Measurements from ENCODE around the gene ZNF664. TPM values are rescaled to one million over a fixed set of nuclear protein-coding genes. Genes with fewer than 3 reads are reported as not detected.

Gene ZNF664
- total and polyA plus RNA-seq, 2 experiments from 2014 or later, result 40.5 to 115 TPM

- no peak for TF ChIP-seq CTCF (IDR thresholded peaks at IDR 0.05; ENCODE audit: low read depth, low read length)
- Histone ChIP-seq H3K27me3 (peaks cover 28% of the 10 kb centered on the region), H3K36me3 (no peaks in the 10 kb centered on the region), H3K27ac (peak overlapping the region; percentile 81), H3K4me3 (peak overlapping the region; percentile 86), H3K4me1 (ENCODE audit: low read depth) (peaks cover 16% of the 10 kb centered on the region), H3K9me3 (ENCODE audit: low read depth) (no peaks in the 10 kb centered on the region)
- DNase-seq (ENCODE audit: low read depth in 1 of 2, low spot score in 1 of 2), result peak; percentile 41 to 64
These were observed 1.1 kb upstream of the ZNF664 start for GRCh38 chr12:123971770-123972456.

- Histone ChIP-seq H3K4me3 (peak overlapping the region; percentile 99), H3K27me3 (peaks cover 21% of the 10 kb centered on the region), H3K27ac (peak overlapping the region; percentile 86), H3K36me3 (peaks cover 9% of the 10 kb centered on the region), H3K9me3 (ENCODE audit: low read depth) (no peaks in the 10 kb centered on the region), H3K4me1 (ENCODE audit: low read depth) (peaks cover 12% of the 10 kb centered on the region)
- DNase-seq (ENCODE audit: low read depth in 1 of 2, low spot score in 1 of 2), result peak; percentile 27 to 73
- TF ChIP-seq CTCF (IDR thresholded peaks at IDR 0.05; ENCODE audit: low read depth, low read length), result no peak
These were observed 732 bp downstream of the ZNF664 start for GRCh38 chr12:123973552-123974341.

GRCh38 chr12:123976227-123976826 lies 3.3 kb downstream of the ZNF664 start:
- peaks cover 7% of the 10 kb centered on the region for H3K4me1 ChIP-seq (ENCODE audit: low read depth)
- H3K9me3 ChIP-seq (ENCODE audit: low read depth), result no peaks in the 10 kb centered on the region
- TF ChIP-seq CTCF (IDR thresholded peaks at IDR 0.05; ENCODE audit: low read depth, low read length), result no peak
- peaks cover 9% of the 10 kb centered on the region for H3K36me3 ChIP-seq
- DNase-seq (ENCODE audit: low read depth in 1 of 2, low spot score in 1 of 2), result no peak
- H3K27me3 ChIP-seq, result no peaks in the 10 kb centered on the region
- no peak overlapping the region for H3K4me3 ChIP-seq
- no peak overlapping the region for H3K27ac ChIP-seq

GRCh38 chr12:123979566-123979965 lies 6.6 kb downstream of the ZNF664 start:
- H3K4me3 ChIP-seq, result no peak overlapping the region
- no peak for DNase-seq (ENCODE audit: low read depth in 1 of 2, low spot score in 1 of 2)
- TF ChIP-seq CTCF (IDR thresholded peaks at IDR 0.05; ENCODE audit: low read depth, low read length), result no peak
- H3K9me3 ChIP-seq (ENCODE audit: low read depth), result no peaks in the 10 kb centered on the region
- peaks cover 9% of the 10 kb centered on the region for H3K36me3 ChIP-seq
- peaks cover 14% of the 10 kb centered on the region for H3K4me1 ChIP-seq (ENCODE audit: low read depth)
- H3K27ac ChIP-seq, result no peak overlapping the region
- H3K27me3 ChIP-seq, result no peaks in the 10 kb centered on the region

- Histone ChIP-seq H3K27me3 (no peaks in the 10 kb centered on the region), H3K4me1 (ENCODE audit: low read depth) (peaks cover 35% of the 10 kb centered on the region), H3K4me3 (no peak overlapping the region), H3K9me3 (ENCODE audit: low read depth) (no peaks in the 10 kb centered on the region), H3K36me3 (peaks cover 9% of the 10 kb centered on the region), H3K27ac (peak overlapping the region; percentile 50)
- no peak for DNase-seq (ENCODE audit: low read depth in 1 of 2, low spot score in 1 of 2)
- no peak for TF ChIP-seq CTCF (IDR thresholded peaks at IDR 0.05; ENCODE audit: low read depth, low read length)
These were observed 9.3 kb downstream of the ZNF664 start for GRCh38 chr12:123982269-123982668.
